Mononuclear cell (primary cell): Measurements from ENCODE around the gene MRPL27. TPM values are rescaled to one million over a fixed set of nuclear protein-coding genes. Genes with fewer than 3 reads are reported as not detected.

Experiments
- H3K27me3 ChIP-seq: 2 replicates; pipeline ENCODE4 v1.6.0; 2011; ENCODE audit warnings: low read length, control low read depth; ENCODE audit not compliant: insufficient read depth
- H3K4me1 ChIP-seq: 2 replicates; pipeline ENCODE4 v1.5.1; 2011; ENCODE audit warnings: mild to moderate bottlenecking, low read length, control low read depth; ENCODE audit not compliant: insufficient read depth
- H3K4me3 ChIP-seq: 2 replicates; pipeline ENCODE4 v1.5.1; 2011; ENCODE audit warnings: mild to moderate bottlenecking, low read length, moderate library complexity
- H3K9me3 ChIP-seq: 2 replicates; pipeline ENCODE4 v1.5.1; 2011; ENCODE audit warnings: low read depth, mild to moderate bottlenecking, control low read depth, low read length
- total RNA-seq: library from RNA; depleted of rRNA; stranded (reverse); fragments of >200 nt; gene quantifications from one replicate; pipeline ENCODE4 v1.2.3, GENCODE V29; 2012

The MRPL27 gene
- total RNA-seq, 1 donor = 17.1 TPM

DNA sequence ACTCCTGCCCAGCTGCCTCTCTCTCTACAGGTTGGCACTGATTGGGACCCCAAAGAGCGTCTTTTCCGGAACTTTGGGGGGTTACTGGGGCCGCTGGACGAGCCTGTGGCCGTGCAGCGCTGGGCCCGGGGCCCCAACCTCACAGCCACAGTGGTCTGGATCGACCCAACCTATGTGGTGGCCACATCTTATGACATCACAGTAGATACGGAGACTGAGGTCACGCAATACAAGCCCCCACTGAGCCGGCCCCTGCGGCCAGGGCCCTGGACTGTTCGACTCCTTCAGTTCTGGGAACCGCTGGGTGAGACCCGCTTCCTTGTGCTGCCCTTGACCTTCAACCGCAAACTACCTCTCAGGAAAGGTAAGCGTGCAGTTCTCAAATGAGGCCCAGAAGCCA is 14.8 kb downstream of the MRPL27 start:
- H3K4me3 ChIP-seq = no peak overlapping the region
- H3K9me3 ChIP-seq = no peaks in the 10 kb centered on the region
- H3K4me1 ChIP-seq = peaks cover 6% of the 10 kb centered on the region
- H3K27me3 ChIP-seq = no peaks in the 10 kb centered on the region

DNA sequence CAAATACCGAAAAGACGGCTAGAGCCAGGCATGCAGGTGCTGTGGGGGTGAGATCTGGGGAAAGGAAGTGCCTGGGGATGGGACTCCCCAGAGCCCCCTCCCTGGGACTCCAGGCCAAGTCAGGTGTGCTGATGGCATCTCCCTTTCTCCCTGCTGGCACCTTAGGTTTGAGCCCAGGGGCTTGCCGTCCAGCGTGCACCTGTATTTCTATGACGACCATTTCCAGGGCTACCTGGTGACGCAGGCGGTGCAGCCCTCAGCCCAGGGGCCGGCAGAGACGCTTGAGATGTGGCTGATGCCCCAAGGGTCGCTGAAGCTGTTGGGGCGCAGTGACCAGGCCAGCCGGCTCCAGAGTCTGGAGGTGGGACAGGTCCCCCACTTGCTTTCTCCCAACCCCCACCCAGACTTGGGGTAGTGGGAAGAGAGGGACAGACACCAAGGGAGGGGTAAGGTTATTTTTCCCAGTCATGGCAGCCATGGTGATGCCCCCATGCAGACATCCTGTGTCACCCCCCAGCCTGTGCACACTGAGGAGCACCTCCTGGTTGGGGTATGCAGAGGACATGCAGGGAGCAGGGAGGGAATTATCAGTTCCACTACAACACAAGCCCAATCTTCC is 16.0 kb downstream of the MRPL27 start:
- Histone ChIP-seq H3K4me3 (no peak overlapping the region), H3K27me3 (no peaks in the 10 kb centered on the region), H3K4me1 (peaks cover under 1% of the 10 kb centered on the region), H3K9me3 (no peaks in the 10 kb centered on the region)

DNA sequence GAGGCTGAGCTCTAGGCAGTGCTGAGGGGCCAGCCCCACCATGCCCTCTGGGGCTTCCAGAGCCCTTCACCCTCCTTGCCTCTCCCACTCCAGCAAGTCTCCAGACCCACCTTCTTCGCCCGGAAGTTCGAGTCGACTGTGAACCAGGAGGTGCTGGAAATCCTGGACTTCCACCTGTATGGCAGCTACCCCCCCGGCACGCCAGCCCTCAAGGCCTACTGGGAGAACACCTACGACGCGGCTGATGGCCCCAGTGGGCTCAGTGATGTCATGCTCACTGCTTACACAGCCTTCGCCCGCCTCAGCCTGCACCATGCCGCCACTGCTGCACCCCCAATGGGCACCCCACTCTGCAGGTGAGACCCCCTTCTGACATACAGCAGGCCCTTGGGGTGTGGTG is 16.6 kb downstream of the MRPL27 start:
- H3K4me3 ChIP-seq = no peak overlapping the region
- H3K4me1 ChIP-seq = no peaks in the 10 kb centered on the region
- no peaks in the 10 kb centered on the region for H3K9me3 ChIP-seq
- no peaks in the 10 kb centered on the region for H3K27me3 ChIP-seq

DNA sequence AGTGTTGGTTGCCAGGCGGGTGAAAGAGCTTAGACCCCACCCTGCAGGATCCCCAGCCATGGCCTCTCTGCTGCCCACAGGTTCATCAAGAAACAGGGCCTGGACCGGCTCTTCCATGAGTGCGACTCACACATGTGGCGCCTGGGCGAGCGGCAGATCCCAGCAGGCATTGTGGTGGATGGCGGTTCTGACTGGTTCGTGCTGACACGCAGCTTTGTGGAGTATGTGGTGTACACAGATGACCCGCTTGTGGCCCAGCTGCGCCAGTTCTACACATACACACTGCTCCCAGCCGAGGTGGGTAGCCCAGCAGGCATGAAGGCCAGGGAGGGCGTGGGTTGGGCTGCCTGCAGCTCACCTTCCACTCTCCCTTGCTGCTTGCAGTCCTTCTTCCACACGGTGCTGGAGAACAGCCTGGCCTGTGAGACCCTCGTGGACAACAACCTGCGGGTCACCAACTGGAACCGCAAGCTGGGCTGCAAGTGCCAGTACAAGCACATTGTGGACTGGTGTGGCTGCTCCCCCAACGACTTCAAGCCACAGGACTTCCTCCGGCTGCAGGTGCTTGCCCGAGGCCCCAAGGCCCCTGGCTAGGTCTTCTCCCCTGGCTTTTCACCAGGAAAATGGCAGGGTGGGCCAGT is 17.2 kb downstream of the MRPL27 start:
- no peaks in the 10 kb centered on the region for H3K27me3 ChIP-seq
- H3K4me1 ChIP-seq = no peaks in the 10 kb centered on the region
- no peaks in the 10 kb centered on the region for H3K9me3 ChIP-seq
- H3K4me3 ChIP-seq = no peak overlapping the region

DNA sequence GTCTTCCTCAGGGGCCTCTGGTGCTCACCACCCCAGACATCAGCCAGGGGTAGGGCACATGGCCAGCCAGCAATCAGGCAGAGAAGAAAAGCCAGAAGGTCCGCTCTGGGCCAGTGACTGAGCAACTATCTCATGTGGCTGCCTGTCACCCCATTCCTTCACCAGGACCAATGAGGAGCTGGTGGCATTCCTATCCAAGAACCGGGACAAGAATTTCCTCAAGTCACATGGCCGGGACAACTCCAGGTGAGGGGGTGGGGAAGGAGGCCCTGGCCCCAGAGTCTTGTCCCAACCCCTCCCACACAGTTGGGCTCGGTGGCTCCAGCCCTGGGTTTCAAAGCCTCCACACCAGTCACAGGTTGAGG is 17.7 kb downstream of the MRPL27 start:
- no peaks in the 10 kb centered on the region for H3K27me3 ChIP-seq
- H3K4me1 ChIP-seq = no peaks in the 10 kb centered on the region
- no peaks in the 10 kb centered on the region for H3K9me3 ChIP-seq
- H3K4me3 ChIP-seq = no peak overlapping the region

DNA sequence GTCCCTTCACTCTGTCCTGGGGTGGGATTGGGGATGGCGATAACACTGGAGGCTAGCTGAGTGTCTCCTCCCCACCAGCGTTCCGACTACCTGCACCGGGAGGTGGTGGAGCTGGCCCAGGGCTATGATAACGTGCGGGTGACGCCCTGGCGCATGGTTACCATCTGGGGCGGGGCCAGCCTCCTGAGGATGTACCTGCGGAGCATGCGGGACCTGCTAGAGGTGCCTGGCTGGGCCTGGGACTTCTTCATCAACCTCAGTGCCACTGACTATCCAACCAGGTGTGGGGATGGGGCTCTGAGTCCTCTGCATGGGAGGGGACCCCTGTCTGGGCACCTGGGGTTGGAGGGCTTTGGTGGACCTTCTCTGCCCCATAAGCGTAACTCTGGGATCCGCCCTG is 18.2 kb downstream of the MRPL27 start:
- H3K4me1 ChIP-seq = no peaks in the 10 kb centered on the region
- no peaks in the 10 kb centered on the region for H3K27me3 ChIP-seq
- no peaks in the 10 kb centered on the region for H3K9me3 ChIP-seq
- H3K4me3 ChIP-seq = no peak overlapping the region

DNA sequence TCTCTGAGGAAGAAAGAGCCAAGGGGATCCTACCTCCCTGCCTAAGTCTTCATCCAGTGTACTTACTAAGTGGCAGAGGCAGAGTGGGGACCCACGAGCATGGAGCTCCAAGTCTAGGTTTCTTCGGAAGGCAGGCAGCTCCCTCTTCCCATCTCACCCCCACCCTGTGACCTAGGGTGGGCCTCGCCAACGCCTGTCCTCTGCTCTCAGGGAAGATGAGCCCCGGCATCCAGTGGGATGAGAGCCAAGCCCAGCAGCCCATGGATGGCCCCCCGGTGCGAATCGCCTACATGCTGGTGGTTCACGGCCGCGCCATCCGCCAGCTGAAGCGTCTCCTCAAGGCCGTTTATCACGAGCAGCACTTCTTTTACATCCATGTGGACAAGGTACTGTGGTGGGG is 18.8 kb downstream of the MRPL27 start:
- no peak overlapping the region for H3K4me3 ChIP-seq
- no peaks in the 10 kb centered on the region for H3K27me3 ChIP-seq
- H3K9me3 ChIP-seq = no peaks in the 10 kb centered on the region
- H3K4me1 ChIP-seq = no peaks in the 10 kb centered on the region

DNA sequence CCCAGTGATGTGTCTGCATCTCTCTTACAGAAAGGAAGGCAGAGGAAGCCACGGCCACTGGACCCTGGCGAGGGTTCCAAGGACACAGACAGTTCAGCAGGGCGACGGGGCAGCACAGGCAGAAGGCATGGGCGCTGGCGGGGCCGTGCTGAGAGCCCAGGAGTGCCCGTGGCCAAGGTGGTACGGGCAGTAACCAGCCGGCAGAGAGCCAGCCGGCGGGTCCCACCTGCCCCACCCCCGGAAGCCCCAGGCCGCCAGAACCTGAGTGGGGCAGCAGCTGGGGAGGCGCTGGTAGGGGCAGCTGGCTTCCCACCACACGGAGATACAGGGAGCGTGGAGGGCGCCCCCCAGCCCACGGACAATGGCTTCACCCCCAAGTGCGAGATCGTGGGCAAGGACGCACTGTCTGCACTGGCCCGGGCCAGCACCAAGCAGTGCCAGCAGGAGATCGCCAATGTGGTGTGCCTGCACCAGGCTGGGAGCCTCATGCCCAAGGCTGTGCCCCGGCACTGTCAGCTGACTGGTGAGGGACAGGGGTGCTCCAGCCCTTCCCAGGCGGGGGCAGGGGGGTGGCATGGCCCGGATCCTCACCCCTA is 19.3 kb downstream of the MRPL27 start:
- H3K27me3 ChIP-seq = no peaks in the 10 kb centered on the region
- H3K4me3 ChIP-seq = no peak overlapping the region
- no peaks in the 10 kb centered on the region for H3K4me1 ChIP-seq
- no peaks in the 10 kb centered on the region for H3K9me3 ChIP-seq

DNA sequence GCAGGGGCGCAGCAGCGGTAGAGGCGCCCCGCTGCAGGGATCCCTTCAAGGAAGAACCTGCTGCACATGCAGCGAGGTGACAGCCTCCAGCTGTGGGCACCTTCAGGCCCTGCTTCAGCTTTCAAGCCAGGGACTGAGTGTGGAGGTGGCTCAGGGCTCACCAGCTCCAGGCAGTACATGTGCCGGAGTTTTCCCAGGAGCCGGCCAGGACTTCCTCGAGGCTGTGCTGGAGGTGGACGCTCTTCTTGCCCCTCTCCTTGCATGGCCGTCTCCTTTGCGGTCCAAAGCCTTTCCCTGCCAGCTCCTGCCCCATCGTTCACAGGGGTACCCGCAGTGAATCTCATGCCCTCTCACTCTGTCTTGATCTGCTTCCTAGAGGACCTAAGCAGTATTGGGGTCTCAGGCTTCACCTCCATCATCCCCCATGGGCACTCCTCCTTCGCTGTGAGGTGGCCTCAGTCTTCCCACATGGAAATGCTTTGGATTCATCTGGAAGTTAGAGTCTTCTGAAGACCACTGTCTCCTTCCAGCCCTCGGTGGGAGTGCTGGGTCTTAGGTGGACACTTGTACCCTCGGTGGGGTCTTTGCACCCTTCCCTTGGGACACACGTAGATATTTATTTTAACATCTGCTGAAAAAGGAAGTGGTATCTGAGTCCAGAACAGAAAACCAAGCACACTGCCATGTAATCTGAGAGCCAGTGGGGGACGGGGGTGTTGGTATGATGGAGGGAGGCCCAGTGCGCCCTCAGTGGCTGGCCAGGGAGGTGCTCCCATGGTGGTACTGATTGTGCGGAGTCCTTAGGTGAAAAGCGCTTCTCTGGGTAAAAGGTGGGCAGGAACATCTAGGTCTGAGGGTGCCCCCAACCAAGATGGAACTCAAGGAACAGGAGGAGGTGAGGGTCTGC is 20.0 kb downstream of the MRPL27 start:
- H3K27me3 ChIP-seq = no peaks in the 10 kb centered on the region
- H3K4me3 ChIP-seq = no peak overlapping the region
- no peaks in the 10 kb centered on the region for H3K4me1 ChIP-seq
- no peaks in the 10 kb centered on the region for H3K9me3 ChIP-seq

DNA sequence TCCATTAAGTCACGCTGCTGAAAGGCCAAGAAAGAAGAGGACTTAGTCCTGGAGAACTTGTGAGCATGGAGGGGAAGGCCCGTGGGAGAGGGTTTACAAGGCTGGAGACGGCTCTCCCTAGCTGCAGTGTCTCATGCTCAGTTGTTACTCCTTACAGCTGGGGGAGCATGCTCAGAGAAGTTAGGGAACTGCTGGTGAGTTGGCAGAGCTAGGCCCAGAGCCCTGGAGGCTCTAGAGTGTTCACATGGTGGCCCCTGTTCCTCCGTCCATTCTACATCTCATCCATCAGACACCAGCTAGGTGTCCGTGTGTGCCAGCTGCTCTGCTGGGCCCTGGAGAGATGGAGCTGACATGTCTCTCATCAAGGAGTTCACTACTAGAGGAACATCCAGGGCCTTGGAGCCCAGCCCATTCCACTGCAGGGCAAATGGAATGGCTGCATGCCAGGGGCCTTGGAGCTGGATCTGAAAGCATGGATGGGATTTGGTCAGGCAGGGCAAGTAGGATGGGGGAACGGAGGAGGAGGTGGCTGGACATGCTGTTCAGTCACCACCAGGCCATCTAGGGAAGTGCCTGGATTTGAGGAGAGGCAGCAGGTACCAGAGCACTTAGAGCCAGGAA is 20.8 kb downstream of the MRPL27 start:
- Histone ChIP-seq H3K4me3 (no peak overlapping the region), H3K4me1 (peaks cover 5% of the 10 kb centered on the region), H3K9me3 (no peaks in the 10 kb centered on the region), H3K27me3 (no peaks in the 10 kb centered on the region)

DNA sequence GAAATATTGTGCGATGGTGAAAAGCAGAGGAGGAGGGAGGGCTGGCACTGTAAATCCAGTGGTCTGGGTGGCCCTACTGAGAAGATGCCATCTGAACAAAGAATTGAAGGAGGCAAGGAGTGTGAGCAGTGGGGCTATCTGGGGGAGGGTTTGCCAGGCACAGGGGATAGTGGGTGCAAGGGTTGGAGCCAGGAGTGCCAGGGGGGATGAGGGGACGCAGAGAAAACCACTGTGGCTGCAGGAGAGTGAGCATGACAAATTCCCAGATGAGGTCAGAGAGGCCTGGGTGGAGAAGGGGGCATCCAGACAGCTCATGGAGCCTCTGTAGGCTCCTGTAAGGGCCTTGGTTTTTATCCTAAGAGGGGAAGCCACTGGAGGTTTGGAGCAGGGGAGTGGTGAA is 22.3 kb downstream of the MRPL27 start:
- Histone ChIP-seq H3K4me1 (peaks cover 12% of the 10 kb centered on the region), H3K27me3 (no peaks in the 10 kb centered on the region), H3K9me3 (no peaks in the 10 kb centered on the region)

DNA sequence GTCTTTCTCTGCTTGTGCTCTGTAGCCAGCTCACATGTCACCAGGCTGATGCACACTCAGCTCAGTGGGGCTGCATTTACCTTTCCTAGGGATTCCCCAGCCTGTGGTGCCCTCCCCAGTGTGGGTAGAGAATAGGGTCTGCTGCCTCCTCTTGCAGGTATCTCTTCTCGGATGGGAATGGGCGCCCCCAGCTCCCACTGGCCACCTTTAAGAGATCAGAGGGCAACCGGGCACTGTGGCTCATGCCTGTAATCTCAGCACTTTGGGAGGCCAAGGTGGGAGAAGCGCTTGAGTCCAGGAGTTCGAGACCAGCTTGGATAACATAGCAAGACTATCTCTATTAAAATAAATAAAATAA is 23.8 kb downstream of the MRPL27 start:
- Histone ChIP-seq H3K9me3 (no peaks in the 10 kb centered on the region), H3K4me1 (peaks cover 25% of the 10 kb centered on the region), H3K27me3 (no peaks in the 10 kb centered on the region), H3K4me3 (no peak overlapping the region)

More for the DNA sequence above, 22.3 kb downstream of the MRPL27 start:
- no peak overlapping the region for H3K4me3 ChIP-seq

DNA sequence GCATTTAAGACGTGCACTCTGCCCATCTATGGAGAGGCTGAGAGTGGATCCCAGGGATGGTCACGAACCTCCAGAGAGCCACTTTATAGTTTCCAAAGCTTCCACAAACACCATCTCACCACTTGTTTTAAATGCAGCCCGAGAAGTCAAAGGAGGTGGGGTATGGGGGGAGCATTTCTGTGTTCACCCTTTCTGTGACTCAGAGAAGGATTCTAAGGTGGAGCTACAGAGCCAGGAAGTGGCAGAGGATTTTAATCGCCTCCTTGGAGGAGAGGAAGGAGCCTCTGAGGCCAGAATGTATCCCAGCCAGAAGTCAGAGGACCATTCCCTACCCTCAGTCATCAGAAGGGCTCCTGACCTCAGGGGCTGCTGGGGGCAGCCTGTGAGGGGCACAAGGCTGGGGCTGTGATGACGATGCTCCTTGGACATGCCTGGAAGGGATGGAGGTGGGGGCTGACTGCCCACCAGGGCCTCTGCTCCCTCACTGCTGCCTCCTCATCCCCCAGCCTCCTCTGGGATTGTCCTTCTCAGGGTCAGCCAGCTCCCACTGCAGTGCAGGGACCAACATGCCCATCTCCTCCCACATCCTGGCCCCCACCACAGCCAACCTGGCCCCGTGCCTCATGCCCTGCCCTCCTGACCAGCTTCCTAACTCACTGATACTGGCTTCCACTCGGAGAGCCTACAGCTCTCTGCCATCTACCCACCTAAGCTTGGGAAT is 24.3 kb downstream of the MRPL27 start:
- Histone ChIP-seq H3K9me3 (no peaks in the 10 kb centered on the region), H3K27me3 (no peaks in the 10 kb centered on the region), H3K4me1 (peaks cover 25% of the 10 kb centered on the region), H3K4me3 (no peak overlapping the region)

DNA sequence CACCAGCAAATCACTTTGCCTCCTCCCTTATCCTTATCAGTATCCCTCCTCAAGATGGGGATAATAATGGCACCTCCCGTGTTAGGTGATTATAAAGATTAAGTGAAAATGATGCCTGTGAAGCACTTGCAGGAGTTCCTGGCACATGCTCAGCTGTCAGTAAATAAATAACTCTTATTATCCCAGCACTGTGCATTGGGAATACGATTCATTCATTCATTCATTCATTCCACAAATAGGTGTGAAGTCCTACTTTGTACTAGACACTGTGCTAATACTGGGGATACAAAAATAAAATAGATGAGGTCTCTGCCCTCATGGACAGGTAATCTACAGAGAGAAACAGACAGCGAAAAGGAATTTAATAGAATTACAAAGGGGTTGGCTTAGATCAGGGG is 25.1 kb downstream of the MRPL27 start:
- Histone ChIP-seq H3K9me3 (no peaks in the 10 kb centered on the region), H3K27me3 (no peaks in the 10 kb centered on the region), H3K4me3 (no peak overlapping the region), H3K4me1 (peaks cover 25% of the 10 kb centered on the region)
